Liver (tissue), 9 donors: Measurements from ENCODE around the gene TPRA1. TPM values are rescaled to one million over a fixed set of nuclear protein-coding genes. Genes with fewer than 3 reads are reported as not detected.

Source experiments
- DNase-seq: peaks from one replicate; pipeline ENCODE4 v3.0.0-alpha.2; 2017; ENCODE audit warnings: low spot score
- H3K27ac ChIP-seq, 2 donors: one replicate each; pipeline ENCODE4 v1.7.0; 2013; ENCODE audit warnings: inconsistent platforms in 2 of 2, low read length in 2 of 2, control low read depth in 1 of 2, low read depth in 1 of 2, mild to moderate bottlenecking in 1 of 2
- H3K27me3 ChIP-seq, 4 donors: one replicate each; pipeline versions ENCODE4 v1.6.1 to v1.7.0; 2013; ENCODE audit warnings: low read length in 3 of 4, inconsistent platforms in 1 of 4, mild to moderate bottlenecking in 1 of 4, moderate library complexity in 1 of 4; ENCODE audit not compliant: control insufficient read depth in 4 of 4, insufficient read depth in 4 of 4
- H3K36me3 ChIP-seq, 4 donors: one replicate each; pipeline versions ENCODE4 v1.6.1 to v1.7.0; 2013; ENCODE audit warnings: low read length in 3 of 4, mild to moderate bottlenecking in 3 of 4, low read depth in 1 of 4, moderate library complexity in 1 of 4; ENCODE audit not compliant: control insufficient read depth in 4 of 4, insufficient read depth in 3 of 4
- H3K4me1 ChIP-seq, 4 donors: one replicate each; pipeline versions ENCODE4 v1.6.1 to v1.7.0; 2013; ENCODE audit warnings: low read length in 3 of 4, mild to moderate bottlenecking in 3 of 4, moderate library complexity in 1 of 4; ENCODE audit not compliant: control insufficient read depth in 4 of 4, insufficient read depth in 4 of 4
- H3K4me3 ChIP-seq, 3 donors: one replicate each; pipeline versions ENCODE4 v1.6.1 to v1.7.0; 2013; ENCODE audit warnings: low read length in 3 of 3, control low read depth in 1 of 3, low read depth in 1 of 3, mild to moderate bottlenecking in 1 of 3
- H3K9ac ChIP-seq, 2 donors: one replicate each; pipeline ENCODE4 v1.7.0; 2013; ENCODE audit warnings: low read length in 2 of 2, mild to moderate bottlenecking in 2 of 2, moderate library complexity in 2 of 2, control low read depth in 1 of 2, low read depth in 1 of 2
- H3K9me3 ChIP-seq, 4 donors: one replicate each; pipeline versions ENCODE4 v1.6.1 to v1.7.0; 2013; ENCODE audit warnings: low read length in 3 of 4; ENCODE audit not compliant: control insufficient read depth in 4 of 4
- EGR1 ChIP-seq, 2 donors: IDR thresholded peaks; 2 replicates each; pipeline ENCODE4 v1.6.1; 2016 to 2018; ENCODE audit warnings: antibody characterized with exemption in 2 of 2, low read depth in 2 of 2
- FOXA1 ChIP-seq: IDR thresholded peaks from 2 replicates; pipeline ENCODE4 v1.6.1; 2016; ENCODE audit warnings: antibody characterized with exemption
- FOXA2 ChIP-seq: IDR thresholded peaks from 2 replicates; pipeline ENCODE4 v1.6.1; 2016; ENCODE audit warnings: antibody characterized with exemption
- GABPA ChIP-seq, 2 donors: IDR thresholded peaks in 1 of 2; conservative IDR thresholded peaks in 1 of 2; 2 replicates each; pipeline ENCODE4 v1.6.1; 2016; ENCODE audit warnings: antibody characterized with exemption in 2 of 2, mild to moderate bottlenecking in 1 of 2, moderate library complexity in 1 of 2
- HNF4A ChIP-seq, 2 donors: conservative IDR thresholded peaks; 2 replicates each; pipeline ENCODE4 v1.6.1; 2016; ENCODE audit warnings: antibody characterized with exemption in 2 of 2, mild to moderate bottlenecking in 2 of 2
- HNF4G ChIP-seq: IDR thresholded peaks from 2 replicates; pipeline ENCODE4 v1.6.1; 2016; ENCODE audit warnings: antibody characterized with exemption
- JUND ChIP-seq, 2 donors: IDR thresholded peaks; 2 replicates each; pipeline ENCODE4 v1.6.1; 2016; ENCODE audit warnings: antibody characterized with exemption in 2 of 2
- NR2F2 ChIP-seq: IDR thresholded peaks from 2 replicates; pipeline ENCODE4 v1.6.1; 2016; ENCODE audit warnings: antibody characterized with exemption
- RAD21 ChIP-seq, 2 donors: IDR thresholded peaks; 2 replicates each; pipeline ENCODE4 v1.6.1; 2016; ENCODE audit warnings: antibody characterized with exemption in 2 of 2, mild to moderate bottlenecking in 2 of 2
- RXRA ChIP-seq, 2 donors: IDR thresholded peaks; 2 replicates each; pipeline ENCODE4 v1.6.1; 2017 to 2018; ENCODE audit warnings: antibody characterized with exemption in 2 of 2, mild to moderate bottlenecking in 1 of 2
- SP1 ChIP-seq: IDR thresholded peaks from 2 replicates; pipeline ENCODE4 v1.6.1; 2018; ENCODE audit warnings: antibody characterized with exemption, mild to moderate bottlenecking
- TAF1 ChIP-seq: conservative IDR thresholded peaks from 2 replicates; pipeline ENCODE4 v1.6.1; 2016; ENCODE audit warnings: antibody characterized with exemption, mild to moderate bottlenecking
- YY1 ChIP-seq: IDR thresholded peaks from 2 replicates; pipeline ENCODE4 v1.6.1; 2016; ENCODE audit warnings: antibody characterized with exemption, mild to moderate bottlenecking
- WGBS: extraction: QIAGEN DNeasy Blood & Tissue Kit; methylation state at CpG from one replicate; pipeline ENCODE4 v1.1.7; 2013; 5-methylcytosine and 5-hydroxymethylcytosine counted together
- polyA plus RNA-seq, 2 donors: library from polyadenylated mRNA; stranded (reverse) in 1 of 2; unstranded in 1 of 2; fragments of 200-250 nt in 1 of 2; fragments of >200 nt in 1 of 2; fragmentation: Nextera tagmentation in 1 of 2; extraction: Ambion mirVana in 1 of 2; gene quantifications; one replicate each; pipeline versions ENCODE4 v1.2.1 to v1.2.3, GENCODE V29; 2013 to 2015
- total RNA-seq, 2 donors: library from RNA; depleted of rRNA; stranded (reverse); fragments of >200 nt; gene quantifications; one replicate each; pipeline ENCODE4 v1.2.3, GENCODE V29; 2014
- TF ChIP-seq, protein P1 (sequence below): IDR thresholded peaks from 2 replicates; pipeline ENCODE4 v1.6.1; 2016; ENCODE audit warnings: antibody characterized with exemption
- TF ChIP-seq, protein P2 (sequence below): fragments of 150-350 bp; IDR thresholded peaks from 2 replicates; pipeline ENCODE4 v1.5.1; 2017; ENCODE audit warnings: improper control_type of control experiment, low read depth, low read length; ENCODE audit not compliant: missing input control
- TF ChIP-seq, protein P3 (sequence below): IDR thresholded peaks from 2 replicates; pipeline ENCODE4 v1.6.1; 2016; ENCODE audit warnings: antibody characterized with exemption
- TF ChIP-seq, protein P4 (sequence below): IDR thresholded peaks from 2 replicates; pipeline ENCODE4 v1.6.1; 2016; ENCODE audit warnings: antibody characterized with exemption, mild to moderate bottlenecking
- TF ChIP-seq, protein P5 (sequence below): IDR thresholded peaks from 2 replicates; pipeline ENCODE4 v1.6.1; 2016; ENCODE audit warnings: antibody characterized with exemption
- donor health status: healthy.
- donor health status: healthy.
- donor health status: healthy.
- donor health status: healthy.
- donor health status: healthy.

TPRA1 gene
- total and polyA plus RNA-seq, 4 donors = 17.3 to 27.1 (median 21.3) TPM

DNA sequence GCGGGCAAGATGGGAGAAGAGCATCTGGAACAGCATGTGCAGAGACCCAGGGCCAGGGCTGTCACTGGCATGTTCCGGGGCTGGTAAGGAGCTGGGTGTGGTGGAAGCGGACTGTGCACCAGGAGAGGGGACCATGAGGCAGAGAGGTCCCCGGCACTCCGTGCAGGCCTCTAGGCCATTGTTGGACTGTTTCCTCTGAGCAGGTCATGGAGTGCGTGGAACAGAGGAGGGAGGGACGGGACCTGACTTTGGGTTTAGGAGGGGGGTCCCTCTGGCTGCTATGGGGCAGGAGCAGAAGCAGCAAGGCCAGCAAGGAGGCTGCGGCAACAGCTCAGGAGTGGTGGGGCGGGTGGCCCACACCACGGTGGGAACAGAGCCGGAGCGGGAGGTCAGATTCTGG is 47.1 kb downstream of the TPRA1 start (continued):
- TF ChIP-seq JUND (IDR thresholded peaks at IDR 0.05) (no peak), RXRA (IDR thresholded peaks at IDR 0.05) (no peak)

DNA sequence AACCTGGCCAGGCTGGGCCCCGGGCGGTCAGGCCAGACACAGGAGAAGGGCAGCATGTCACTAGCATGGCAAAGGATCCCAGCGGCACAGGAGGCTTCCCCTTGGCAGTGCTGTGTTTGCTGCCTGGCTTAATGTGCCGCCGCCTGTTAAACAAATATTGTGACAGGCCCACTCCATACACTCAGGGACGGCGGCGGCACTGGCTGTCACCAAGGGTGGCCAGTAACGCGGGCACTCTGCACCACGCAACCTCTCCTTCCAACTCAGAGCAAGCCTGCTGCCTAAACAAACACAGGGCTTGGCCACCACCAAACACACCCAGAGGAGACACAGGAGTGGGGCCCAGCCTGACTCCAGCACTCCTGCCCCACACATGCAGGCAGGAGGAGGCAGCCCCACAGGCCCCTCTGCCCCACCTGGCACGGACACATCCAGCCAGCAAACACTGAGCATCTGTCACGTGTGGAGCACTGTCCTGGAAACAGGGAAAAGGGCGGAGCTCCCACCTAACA is 48.0 kb downstream of the TPRA1 start:
- no peak overlapping the region for H3K4me3 ChIP-seq
- H3K9me3 ChIP-seq = no peaks in the 10 kb centered on the region
- no peaks in the 10 kb centered on the region for H3K27me3 ChIP-seq
- no peak for DNase-seq
- TF ChIP-seq, protein P1, sequence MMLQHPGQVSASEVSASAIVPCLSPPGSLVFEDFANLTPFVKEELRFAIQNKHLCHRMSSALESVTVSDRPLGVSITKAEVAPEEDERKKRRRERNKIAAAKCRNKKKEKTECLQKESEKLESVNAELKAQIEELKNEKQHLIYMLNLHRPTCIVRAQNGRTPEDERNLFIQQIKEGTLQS = no peak
- TF ChIP-seq HNF4G (no peak), FOXA2 (peak; percentile 82), JUND (IDR thresholded peaks at IDR 0.05) (no peak), TAF1 (no peak), HNF4A (conservative IDR thresholded peaks at IDR 0.05) (peak; percentile 59 to 83), NR2F2 (no peak), SP1 (peak; percentile 82), FOXA1 (peak; percentile 75), RXRA (IDR thresholded peaks at IDR 0.05) (peak; percentile 76 to 93), YY1 (peak; percentile 79), EGR1 (IDR thresholded peaks at IDR 0.05; ENCODE audit: low read depth in 2 of 2) (peak in 1 of 2 donors; percentile 42), RAD21 (IDR thresholded peaks at IDR 0.05) (no peak), GABPA (IDR thresholded peaks at IDR 0.05 in 1 of 2, conservative IDR thresholded peaks at IDR 0.05 in 1 of 2) (no peak)
- TF ChIP-seq, protein P2, sequence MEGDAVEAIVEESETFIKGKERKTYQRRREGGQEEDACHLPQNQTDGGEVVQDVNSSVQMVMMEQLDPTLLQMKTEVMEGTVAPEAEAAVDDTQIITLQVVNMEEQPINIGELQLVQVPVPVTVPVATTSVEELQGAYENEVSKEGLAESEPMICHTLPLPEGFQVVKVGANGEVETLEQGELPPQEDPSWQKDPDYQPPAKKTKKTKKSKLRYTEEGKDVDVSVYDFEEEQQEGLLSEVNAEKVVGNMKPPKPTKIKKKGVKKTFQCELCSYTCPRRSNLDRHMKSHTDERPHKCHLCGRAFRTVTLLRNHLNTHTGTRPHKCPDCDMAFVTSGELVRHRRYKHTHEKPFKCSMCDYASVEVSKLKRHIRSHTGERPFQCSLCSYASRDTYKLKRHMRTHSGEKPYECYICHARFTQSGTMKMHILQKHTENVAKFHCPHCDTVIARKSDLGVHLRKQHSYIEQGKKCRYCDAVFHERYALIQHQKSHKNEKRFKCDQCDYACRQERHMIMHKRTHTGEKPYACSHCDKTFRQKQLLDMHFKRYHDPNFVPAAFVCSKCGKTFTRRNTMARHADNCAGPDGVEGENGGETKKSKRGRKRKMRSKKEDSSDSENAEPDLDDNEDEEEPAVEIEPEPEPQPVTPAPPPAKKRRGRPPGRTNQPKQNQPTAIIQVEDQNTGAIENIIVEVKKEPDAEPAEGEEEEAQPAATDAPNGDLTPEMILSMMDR = no peak
- TF ChIP-seq, protein P3, sequence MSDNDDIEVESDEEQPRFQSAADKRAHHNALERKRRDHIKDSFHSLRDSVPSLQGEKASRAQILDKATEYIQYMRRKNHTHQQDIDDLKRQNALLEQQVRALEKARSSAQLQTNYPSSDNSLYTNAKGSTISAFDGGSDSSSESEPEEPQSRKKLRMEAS = peak; percentile 90
- TF ChIP-seq, protein P4, sequence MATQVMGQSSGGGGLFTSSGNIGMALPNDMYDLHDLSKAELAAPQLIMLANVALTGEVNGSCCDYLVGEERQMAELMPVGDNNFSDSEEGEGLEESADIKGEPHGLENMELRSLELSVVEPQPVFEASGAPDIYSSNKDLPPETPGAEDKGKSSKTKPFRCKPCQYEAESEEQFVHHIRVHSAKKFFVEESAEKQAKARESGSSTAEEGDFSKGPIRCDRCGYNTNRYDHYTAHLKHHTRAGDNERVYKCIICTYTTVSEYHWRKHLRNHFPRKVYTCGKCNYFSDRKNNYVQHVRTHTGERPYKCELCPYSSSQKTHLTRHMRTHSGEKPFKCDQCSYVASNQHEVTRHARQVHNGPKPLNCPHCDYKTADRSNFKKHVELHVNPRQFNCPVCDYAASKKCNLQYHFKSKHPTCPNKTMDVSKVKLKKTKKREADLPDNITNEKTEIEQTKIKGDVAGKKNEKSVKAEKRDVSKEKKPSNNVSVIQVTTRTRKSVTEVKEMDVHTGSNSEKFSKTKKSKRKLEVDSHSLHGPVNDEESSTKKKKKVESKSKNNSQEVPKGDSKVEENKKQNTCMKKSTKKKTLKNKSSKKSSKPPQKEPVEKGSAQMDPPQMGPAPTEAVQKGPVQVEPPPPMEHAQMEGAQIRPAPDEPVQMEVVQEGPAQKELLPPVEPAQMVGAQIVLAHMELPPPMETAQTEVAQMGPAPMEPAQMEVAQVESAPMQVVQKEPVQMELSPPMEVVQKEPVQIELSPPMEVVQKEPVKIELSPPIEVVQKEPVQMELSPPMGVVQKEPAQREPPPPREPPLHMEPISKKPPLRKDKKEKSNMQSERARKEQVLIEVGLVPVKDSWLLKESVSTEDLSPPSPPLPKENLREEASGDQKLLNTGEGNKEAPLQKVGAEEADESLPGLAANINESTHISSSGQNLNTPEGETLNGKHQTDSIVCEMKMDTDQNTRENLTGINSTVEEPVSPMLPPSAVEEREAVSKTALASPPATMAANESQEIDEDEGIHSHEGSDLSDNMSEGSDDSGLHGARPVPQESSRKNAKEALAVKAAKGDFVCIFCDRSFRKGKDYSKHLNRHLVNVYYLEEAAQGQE = peak; percentile 32
- TF ChIP-seq, protein P5, sequence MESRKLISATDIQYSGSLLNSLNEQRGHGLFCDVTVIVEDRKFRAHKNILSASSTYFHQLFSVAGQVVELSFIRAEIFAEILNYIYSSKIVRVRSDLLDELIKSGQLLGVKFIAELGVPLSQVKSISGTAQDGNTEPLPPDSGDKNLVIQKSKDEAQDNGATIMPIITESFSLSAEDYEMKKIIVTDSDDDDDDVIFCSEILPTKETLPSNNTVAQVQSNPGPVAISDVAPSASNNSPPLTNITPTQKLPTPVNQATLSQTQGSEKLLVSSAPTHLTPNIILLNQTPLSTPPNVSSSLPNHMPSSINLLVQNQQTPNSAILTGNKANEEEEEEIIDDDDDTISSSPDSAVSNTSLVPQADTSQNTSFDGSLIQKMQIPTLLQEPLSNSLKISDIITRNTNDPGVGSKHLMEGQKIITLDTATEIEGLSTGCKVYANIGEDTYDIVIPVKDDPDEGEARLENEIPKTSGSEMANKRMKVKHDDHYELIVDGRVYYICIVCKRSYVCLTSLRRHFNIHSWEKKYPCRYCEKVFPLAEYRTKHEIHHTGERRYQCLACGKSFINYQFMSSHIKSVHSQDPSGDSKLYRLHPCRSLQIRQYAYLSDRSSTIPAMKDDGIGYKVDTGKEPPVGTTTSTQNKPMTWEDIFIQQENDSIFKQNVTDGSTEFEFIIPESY = no peak
- H3K27ac ChIP-seq = peak overlapping the region; percentile 8 to 39
- H3K4me1 ChIP-seq = peaks cover 22 to 62% (median 55%) of the 10 kb centered on the region in 4 donors
- WGBS = 36% methylated on average over 14 of the region's 14 CpGs
- H3K9ac ChIP-seq = no peak overlapping the region
- H3K36me3 ChIP-seq = no peaks in the 10 kb centered on the region
